Measurements from ENCODE around the gene SLC24A4.

DNA sequence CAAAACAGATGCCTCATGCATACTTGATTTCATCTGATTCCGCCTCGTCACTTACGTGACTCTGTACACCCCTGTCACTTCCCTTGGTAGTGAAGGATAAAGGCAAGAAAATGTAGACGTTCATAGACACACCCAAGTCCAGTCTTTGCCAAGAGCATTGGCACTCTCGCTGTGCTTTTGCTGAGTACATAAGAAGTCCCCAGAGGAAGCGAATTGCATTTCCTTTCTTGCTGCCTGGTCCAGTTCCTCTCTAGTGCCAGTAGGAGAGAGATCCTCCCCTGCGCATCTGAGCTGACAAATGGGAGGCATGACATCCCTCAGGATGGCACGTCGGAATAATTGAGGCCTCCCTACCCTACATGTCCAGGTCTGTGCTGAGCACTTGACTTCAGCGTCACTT is 169.3 kb downstream of the SLC24A4 start:
- TF ChIP-seq POLR2A (IDR thresholded peaks at IDR 0.05), result no peak
- TF ChIP-seq, protein P1, sequence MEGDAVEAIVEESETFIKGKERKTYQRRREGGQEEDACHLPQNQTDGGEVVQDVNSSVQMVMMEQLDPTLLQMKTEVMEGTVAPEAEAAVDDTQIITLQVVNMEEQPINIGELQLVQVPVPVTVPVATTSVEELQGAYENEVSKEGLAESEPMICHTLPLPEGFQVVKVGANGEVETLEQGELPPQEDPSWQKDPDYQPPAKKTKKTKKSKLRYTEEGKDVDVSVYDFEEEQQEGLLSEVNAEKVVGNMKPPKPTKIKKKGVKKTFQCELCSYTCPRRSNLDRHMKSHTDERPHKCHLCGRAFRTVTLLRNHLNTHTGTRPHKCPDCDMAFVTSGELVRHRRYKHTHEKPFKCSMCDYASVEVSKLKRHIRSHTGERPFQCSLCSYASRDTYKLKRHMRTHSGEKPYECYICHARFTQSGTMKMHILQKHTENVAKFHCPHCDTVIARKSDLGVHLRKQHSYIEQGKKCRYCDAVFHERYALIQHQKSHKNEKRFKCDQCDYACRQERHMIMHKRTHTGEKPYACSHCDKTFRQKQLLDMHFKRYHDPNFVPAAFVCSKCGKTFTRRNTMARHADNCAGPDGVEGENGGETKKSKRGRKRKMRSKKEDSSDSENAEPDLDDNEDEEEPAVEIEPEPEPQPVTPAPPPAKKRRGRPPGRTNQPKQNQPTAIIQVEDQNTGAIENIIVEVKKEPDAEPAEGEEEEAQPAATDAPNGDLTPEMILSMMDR (IDR thresholded peaks at IDR 0.05), result peak in 1 of 3 experiments; percentile 7

All from vagina (tissue), 2 donors.